Measurements from ENCODE around the gene YKT6.
"Not testable (repeated sequence)": the region's sequence is repeated elsewhere in the genome, so short reads cannot be mapped to it uniquely, and the experiment has no call there.

The YKT6 gene

DNA sequence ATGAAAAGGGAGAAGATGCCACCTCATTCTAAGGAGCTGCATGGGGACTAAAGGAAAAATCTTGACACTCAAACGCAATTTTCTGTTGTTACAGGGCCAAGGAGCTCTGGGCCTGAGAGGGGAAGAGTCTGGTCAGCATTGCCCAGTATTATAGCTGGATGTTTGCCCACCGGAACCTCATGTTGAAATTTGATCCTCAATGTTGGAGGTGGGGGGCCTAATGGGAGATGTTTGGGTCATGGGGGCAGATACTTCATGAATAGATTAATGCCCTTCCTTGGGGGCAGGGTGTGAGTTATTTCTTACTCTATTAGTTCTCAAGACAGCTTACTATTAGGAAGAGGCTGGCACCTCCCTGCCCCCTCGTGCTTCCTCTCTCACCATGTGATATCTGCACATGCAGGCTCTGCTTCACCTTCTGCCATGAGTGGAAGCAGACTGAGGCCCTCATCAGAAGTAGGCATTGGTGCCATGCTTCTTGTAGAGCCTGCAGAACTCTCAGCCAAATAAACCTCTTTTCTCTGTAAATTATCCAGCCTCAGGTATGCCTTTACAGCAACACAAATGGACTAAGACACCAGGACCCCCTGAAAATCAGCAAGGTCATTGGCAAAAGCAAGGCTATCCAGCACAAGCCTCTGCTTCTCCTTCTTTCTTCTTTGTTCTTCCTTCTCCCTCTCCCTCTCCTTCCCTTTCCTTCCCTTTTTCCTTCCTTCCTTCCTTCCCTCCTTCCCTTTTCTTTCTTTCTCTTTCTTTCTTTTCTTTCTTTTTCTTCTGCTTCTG lies 26.7 kb upstream of the YKT6 start:
- DNase-seq (ENCODE audit: low read depth), result no peak
- TF ChIP-seq, protein P1, sequence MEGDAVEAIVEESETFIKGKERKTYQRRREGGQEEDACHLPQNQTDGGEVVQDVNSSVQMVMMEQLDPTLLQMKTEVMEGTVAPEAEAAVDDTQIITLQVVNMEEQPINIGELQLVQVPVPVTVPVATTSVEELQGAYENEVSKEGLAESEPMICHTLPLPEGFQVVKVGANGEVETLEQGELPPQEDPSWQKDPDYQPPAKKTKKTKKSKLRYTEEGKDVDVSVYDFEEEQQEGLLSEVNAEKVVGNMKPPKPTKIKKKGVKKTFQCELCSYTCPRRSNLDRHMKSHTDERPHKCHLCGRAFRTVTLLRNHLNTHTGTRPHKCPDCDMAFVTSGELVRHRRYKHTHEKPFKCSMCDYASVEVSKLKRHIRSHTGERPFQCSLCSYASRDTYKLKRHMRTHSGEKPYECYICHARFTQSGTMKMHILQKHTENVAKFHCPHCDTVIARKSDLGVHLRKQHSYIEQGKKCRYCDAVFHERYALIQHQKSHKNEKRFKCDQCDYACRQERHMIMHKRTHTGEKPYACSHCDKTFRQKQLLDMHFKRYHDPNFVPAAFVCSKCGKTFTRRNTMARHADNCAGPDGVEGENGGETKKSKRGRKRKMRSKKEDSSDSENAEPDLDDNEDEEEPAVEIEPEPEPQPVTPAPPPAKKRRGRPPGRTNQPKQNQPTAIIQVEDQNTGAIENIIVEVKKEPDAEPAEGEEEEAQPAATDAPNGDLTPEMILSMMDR (conservative IDR thresholded peaks at IDR 0.05; ENCODE audit: low read depth, low read length), result no peak
- no peak overlapping the region for H3K4me3 ChIP-seq (ENCODE audit: low read depth, low read length)

DNA sequence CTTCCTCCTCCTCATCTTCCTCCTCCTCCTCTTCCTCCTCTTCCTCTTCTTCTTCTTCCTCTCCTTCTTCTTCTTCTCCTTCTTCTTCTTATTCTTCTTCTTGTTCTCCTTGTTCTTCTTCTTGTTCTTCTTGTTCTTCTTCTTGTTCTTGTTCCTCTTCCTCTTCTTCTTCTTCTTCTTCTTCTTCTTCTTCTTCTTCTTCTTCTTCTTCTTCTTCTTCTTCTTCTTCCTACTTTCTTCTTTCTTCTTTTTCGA lies 26.2 kb upstream of the YKT6 start:
- not testable (repeated sequence) for DNase-seq (ENCODE audit: low read depth); H3K4me3 ChIP-seq (ENCODE audit: low read depth, low read length)

DNA sequence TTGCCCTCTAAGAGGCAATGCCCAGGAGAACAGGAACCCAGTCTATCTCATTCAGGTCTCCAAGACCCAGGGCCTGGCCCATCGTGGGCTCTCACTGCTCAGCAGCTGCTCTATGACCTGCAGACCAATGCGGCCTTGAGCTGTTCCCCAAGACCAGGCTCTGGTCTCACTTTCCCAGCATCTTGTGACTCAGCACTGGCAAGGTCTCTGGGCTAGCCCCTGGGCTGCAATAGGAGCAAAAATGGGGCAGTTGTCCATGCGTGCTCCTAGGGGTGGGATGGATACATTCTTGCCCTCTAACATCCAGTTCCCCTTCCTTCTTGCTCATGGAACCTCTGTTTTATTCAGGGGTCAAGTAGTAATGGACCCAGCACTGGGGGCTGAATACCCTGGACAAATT lies 25.0 kb upstream of the YKT6 start:
- TF ChIP-seq, protein P1 (conservative IDR thresholded peaks at IDR 0.05; ENCODE audit: low read depth, low read length), result no peak
- DNase-seq (ENCODE audit: low read depth), result no peak
- H3K4me3 ChIP-seq (ENCODE audit: low read depth, low read length), result no peak overlapping the region

DNA sequence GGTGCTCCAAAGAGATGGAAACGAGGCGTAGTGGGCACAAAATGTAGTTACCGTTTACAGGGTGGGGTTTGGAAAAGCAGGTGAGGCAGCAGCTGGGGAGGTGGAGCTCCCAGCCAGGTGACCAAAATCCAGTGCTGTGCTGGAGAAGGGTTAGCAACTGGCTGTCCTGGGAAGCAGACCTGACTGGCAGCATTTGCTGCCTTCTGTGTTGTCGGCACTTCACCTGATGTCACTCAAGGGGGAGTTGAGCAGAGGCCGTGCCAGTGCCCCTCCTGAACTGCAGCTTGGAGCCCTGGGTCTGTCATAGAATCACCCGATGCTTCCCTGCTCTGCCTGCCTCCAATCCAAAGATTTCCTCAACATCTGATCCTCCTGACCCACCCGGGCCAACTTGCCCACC lies 24.3 kb upstream of the YKT6 start:
- TF ChIP-seq, protein P1 (conservative IDR thresholded peaks at IDR 0.05; ENCODE audit: low read depth, low read length), result no peak
- H3K4me3 ChIP-seq (ENCODE audit: low read depth, low read length), result no peak overlapping the region
- no peak for DNase-seq (ENCODE audit: low read depth)

DNA sequence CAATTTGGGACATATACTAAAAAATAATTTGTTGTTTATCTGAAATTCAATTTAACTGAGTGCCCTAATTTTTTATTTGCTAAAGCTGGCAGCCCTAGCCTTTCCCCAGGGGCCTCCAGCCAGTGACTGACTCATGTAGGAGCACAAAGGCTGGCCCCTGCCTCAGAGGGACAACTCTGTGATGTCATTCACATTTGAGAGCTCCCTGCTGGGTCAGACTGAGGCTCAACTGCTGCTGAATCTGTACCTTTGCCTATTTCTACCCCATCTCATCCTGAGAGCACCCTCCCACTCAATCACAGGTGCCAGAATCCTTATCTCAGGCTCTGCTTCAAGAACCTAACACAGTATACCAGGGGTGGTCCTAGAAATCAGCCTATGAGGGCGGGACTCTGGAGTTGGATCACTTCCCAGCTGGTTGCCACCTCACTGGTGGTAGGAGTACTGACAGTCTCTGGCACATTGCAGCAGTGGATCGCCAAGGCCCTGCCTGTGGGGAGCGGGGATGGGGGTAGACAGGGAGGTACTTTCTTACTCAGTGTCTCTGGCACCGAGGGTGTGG lies 23.1 kb upstream of the YKT6 start:
- DNase-seq (ENCODE audit: low read depth), result peak; percentile 35
- TF ChIP-seq, protein P1 (conservative IDR thresholded peaks at IDR 0.05; ENCODE audit: low read depth, low read length), result no peak

DNA sequence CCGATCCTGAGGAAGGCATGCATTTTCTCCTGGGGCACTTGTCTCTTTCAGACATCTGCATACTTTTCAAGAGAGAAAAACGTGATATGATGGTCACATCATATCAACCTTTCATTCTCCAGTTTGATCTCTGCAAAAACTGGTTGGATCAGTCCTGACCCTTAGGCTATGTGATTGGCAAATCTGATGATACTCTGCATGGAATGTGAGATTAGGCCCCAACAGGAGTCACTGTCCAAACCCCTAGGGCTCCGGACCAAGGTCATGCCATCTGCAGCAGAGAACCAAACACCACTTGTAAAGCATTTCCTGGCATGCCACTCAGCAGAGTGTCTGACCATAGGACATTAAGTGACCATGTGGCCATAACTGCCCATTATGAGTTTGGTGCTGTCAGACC lies 20.1 kb upstream of the YKT6 start:
- H3K4me3 ChIP-seq (ENCODE audit: low read depth, low read length), result no peak overlapping the region
- TF ChIP-seq, protein P1 (conservative IDR thresholded peaks at IDR 0.05; ENCODE audit: low read depth, low read length), result no peak
- DNase-seq (ENCODE audit: low read depth), result no peak

More for the DNA sequence above, 23.1 kb upstream of the YKT6 start:
- H3K4me3 ChIP-seq (ENCODE audit: low read depth, low read length), result no peak overlapping the region

DNA sequence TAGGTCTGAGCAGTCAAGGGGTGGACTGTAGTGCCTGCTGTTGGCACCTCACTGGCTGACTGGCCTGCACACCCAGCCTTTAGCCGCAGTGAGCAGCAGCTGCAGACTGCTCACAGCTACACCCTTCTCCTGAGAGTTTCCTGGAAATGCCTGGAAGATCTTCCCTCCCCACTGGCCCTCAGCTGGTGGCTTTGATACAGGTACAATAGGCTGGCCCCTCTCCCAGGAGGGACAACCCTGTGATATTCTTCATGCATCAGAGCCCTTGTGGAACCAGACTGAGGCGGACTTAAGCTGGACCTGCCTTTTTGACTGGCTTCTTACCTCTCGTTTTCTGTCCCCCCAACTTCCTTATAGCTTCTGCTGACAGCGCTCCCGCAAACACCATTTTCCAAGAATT lies 18.0 kb upstream of the YKT6 start:
- DNase-seq (ENCODE audit: low read depth), result no peak
- TF ChIP-seq, protein P1 (conservative IDR thresholded peaks at IDR 0.05; ENCODE audit: low read depth, low read length), result no peak
- H3K4me3 ChIP-seq (ENCODE audit: low read depth, low read length), result no peak overlapping the region
